GM19438 (cell line): Measurements from ENCODE around the gene SEC22B.
A peak's percentile ranks its signal among the peaks of the same experiment; 100 is the strongest.
"Not testable (repeated sequence)": the region's sequence is repeated elsewhere in the genome, so short reads cannot be mapped to it uniquely, and the experiment has no call there.

ENCODE experiments used
- ATAC-seq: cut with Tn5 transposase; IDR thresholded peaks from one replicate; pipeline ENCODE4 v1.9.1; 2021; ENCODE audit warnings: low read depth; ENCODE audit not compliant: unreplicated experiment

Gene SEC22B

DNA sequence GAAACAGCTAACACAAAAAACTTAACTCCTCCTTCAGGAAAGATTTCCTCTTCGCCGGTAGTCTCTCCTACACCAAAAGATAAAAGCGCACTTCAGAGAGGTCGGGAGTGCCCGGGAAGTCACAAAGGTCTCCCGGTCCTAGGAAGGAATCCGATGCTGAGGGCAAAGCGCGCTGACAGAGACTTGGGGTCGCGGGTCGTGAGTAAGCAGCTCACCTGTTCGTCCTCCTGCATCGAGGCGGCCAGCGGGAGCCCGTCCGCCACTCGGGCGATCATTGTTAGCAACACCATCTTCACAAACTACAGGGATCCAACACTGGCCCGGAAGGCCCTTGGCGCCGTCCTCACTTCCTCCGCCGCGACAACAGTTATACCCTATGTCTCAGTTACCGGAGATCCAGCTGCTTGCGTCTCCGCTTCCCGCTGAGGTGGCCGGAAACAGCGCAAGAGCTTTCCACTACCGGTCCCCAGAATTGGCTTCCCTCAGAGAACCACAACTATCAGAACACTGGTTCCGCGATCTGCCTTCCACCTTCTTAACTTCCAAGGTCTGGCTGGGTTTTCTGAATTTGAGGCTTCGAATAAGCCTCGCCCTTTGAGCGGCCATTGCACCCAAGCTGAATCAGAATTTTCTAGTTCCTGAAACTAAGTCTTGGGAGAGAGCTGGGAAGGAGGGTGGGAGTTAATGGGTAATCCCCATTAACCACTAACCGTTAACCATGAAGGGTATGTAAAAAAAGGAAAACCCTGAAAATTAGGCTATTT lies at the start of gene SEC22B:
Gene SEC22B, minus strand, starts transcription at position 429 of the 764 bp plus-strand sequence. Its CDS starts 139 bp downstream, at position 290.
- peak; percentile 97 for ATAC-seq

DNA sequence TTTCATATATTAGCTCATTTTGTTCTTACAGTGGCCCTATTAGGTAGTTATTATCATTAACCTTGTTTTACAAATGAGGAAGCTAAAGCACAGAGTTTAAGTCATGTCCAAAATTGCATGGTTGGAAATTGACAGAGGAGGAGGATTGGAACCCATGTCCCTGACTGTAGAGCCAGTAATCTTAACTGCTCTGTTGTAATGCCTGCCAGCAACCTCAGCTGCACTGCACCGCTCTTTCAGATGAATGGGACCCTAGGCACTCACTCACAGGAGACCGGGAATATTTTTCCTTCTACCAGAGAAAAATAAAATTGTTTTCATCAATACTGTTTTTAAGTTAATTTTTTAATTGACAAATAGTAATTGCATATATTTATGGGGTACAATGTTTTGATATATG lies 41.6 kb upstream of the SEC22B start:
- not testable (repeated sequence) for ATAC-seq

DNA sequence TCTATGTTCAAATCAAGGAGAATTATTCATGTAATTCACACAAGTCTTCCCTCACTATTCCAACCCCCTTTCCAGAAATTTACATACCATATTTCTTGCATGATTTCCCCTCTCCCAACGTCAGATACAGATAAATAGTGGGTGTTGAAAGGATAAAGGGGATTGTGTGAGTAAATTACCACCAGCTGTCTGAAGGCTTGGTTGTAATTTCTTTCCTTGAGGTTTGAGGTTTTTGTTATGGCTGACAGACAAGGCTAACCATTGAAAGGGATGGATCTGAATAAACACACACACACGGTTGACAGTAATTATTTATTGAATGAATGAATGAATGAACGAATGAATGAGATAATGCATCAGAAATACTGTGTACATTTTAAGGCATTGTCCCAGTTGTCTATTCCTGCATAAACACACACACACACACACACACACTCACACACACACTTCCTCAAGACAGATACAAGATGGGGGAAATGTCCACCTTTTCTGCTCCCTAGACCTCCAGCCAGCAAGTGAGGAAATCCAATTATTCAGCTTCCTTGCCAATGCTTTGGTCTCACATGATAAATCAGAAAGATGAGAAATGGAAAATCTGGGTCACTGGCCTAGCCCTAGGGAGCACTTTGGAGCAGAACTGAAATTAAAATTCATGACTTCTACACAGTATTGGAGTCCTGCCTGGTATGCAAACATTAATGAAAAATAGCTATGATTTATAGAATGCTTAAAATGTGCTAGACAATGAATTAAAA lies 41.0 kb upstream of the SEC22B start:
- not testable (repeated sequence) for ATAC-seq

DNA sequence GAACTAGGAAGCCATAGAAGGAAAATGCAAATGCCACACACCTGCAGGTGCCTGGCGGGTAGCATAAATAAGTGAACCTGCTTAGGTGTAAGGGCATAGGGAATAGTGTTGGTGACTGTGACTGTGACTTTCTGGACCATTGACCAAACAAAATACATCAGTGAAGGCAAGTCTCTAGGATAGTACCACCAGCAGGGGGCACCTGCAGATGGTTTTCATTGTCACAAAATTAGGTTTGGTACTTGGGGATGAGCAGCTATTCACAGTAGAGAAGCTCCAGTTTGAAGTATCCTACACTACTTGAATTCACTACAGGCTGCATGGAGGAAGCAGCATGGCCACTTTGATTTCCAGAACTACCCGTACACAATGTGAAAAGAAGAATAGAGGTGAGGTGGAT lies 37.3 kb upstream of the SEC22B start:
- not testable (repeated sequence) for ATAC-seq

DNA sequence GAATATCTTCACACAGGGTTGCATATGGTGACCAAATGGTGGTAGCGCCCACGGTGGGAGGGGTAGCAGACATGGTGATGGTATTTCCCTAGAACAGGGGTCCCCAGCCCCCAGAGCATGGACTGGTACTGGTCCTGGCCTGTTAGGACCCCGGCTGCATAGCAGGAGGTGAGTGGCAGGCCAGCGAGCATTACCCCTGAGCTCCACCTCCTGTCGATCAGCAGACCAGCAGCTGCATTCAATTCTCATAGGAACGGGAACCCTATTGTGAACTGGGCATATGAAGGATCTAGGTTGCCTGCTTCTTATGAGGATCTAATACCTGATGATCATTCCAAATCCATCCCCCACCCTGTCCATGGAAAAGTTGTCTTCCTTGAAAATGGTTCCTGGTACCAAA lies 34.4 kb upstream of the SEC22B start:
- ATAC-seq = not testable (repeated sequence)

DNA sequence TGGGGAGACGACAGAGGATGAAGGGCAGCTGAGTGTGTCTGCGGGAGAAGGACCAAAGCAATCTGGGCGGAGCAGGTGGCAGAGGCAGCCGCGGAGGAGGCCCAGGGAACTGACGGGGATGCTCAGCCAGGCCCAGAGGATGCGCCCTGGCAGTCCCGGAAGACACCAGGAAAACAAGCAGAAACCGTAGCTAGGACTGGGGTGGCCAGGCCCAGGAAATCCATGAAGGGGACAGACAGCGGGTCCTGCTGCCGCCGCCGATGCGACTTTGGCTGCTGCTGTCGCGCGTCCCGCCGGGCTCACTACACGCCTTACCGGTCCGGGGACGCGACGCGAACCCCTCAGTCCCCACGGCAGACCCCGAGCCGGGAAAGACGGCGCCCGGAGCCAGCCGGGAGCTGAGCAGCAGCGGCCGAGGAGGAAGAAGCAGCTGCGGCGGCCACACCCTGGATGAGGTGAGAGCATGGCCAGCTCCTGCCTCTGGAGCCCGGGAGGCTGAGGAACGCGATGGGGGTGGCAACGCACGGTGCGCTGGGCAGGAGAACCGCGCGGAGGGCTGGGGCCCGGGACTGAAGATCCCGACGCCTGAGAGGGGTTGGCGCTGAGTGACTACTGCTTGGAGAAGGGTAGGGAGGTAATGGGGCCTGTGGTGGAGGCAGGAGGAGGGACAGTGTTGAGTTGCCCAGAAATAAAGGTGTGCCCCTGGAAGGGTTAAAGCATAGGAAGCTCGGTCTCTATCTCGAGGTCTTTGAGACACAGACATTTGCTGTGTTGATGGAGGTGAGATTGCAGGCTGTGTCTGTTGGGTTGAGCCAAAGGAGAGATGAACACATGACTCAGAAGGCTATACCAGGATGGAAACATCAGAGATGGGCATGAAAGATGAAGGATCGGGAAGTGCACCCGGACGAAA lies 20.8 kb upstream of the SEC22B start:
- not testable (repeated sequence) for ATAC-seq

DNA sequence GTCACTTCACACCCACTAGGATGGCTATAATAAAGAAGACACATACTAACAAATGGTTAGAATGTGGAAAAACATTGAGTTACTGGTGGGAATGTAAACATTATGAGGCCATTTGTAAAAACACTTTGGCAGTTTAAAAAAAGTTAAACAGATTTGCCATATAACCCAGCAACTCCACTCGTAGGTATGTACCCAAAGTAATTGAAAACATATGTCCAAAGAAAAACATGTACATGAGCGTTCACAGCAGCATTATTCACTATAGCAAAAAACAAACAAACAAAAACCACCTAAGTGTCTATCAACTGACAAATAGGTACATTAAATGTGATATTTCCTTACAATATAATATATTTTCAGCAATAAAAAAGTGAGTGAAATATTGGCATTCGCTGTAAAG lies 12.3 kb upstream of the SEC22B start:
- ATAC-seq = not testable (repeated sequence)

DNA sequence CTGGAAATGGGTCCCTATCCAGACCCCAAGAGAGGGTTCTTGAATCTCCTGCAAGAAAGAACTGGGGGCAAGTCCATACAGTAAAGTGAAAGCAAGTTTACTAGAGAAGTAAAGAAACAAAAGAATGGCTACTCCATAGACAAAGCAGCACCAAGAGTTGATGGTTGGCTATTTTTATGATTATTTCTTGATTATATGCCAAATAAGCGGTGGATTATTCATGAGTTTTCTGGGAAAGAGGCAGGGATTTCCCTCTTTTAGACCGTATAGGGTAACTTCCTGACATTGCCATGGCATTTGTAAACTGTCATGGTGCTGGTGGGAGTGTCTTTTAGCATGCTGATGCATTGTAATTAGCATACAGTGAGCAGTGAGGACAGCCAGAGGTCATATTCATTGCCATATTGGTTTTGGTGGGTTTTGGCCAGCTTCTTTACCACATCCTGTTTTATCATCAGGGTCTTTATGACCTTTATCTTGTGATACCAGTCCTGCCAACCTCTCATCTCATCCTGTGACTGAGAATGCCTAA lies 5.9 kb upstream of the SEC22B start:
- ATAC-seq = not testable (repeated sequence)

DNA sequence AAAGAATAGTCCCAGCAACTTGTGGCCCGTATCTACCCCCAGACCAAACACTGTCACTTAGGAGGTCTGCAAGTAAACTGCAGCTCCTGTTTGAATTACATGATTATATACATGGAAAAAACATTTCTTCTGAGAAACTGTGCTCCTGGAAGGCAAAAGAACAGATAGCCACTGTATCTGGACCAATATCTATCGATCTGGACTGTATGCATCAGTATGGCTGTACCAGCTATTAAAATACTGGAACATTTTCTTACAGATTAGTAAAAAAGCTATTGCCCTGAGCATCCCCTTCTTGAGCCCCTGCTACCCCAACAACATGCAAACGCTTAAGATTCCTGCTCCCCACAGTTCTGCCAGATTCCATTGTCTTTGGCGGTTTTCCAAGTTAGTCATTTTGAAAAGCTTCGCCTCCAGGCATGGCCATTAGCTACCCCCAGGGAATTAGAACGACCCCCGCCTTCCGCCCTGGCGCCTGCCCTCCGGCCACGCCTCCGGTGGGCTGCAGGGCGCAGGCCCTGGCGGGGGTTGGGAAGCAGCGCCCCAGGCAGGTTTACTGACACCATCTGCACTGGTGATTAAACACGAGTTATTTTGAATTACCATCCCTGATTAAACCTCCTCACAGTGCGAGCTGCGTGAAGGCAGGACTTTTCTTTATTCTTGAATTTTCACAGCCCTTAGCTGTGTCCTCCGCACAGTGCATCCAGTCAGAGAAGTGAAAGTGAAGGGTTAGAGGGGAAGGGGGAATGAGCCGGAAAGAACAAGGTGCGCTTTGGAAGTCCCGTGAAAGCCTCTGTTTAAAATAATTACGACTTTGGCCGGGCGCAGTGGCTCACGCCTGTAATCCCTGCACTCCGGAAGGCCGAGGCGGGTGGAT lies 3.7 kb upstream of the SEC22B start:
- not testable (repeated sequence) for ATAC-seq

DNA sequence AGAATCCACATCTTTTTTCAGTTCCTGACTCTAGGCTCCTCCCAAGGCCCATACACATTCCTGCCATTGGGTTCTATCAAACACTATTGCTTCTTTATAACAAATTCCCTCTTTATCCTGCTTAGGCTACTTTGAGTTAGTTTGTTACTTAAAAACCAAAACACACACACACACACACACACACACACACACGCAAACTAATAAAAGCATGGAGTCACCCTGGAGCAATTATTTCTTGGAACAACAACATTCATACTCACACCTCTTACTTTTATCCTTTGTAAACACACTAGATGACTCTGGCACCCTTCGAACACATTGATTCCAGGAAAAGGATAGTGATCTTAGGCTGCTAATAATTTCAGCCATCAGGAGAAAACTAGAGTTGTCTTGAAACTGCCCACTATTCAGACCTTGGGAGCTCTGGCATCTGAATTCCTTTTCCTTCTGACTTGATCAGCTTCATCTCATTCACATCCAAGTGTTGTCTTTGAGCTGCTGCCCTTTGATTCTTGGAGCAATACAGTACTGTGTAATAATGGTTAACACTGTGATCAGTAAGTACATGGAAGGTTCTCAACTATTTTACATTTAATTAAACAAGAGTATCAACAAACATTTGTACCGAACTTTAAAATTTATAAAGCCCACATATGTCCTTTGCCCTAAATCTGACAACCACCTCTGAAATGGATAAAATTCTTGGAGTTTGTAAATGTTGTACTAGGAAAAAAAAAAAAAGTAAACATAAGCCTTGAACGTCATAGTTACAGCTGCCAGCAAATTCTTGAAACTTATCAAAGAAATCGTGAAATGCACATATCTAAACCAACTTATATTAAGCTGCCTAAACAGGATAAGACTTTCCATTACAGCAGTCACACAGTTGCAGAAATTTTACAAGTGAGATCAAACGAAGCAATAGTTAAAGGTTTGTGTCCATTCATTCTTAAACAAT lies 2.8 kb upstream of the SEC22B start:
- ATAC-seq = no peak

DNA sequence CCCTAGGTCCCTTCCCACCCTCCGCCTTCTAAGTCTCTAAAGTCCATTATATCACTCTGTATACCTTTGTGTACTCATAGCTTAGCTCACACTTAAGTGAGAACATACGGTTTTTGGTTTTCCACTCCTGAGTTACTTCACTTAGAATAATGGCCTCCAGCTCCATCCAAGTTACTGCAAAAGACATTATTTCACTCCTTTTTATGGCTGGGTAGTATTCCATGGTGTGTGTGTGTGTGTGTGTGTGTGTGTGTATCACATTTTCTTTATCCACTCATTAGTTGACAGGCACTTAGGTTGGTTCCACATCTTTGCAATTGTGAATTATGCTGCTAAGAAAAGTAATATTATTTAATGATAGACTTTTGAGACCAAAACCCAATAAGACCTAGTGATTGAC lies 1.7 kb upstream of the SEC22B start:
- ATAC-seq = not testable (repeated sequence)

DNA sequence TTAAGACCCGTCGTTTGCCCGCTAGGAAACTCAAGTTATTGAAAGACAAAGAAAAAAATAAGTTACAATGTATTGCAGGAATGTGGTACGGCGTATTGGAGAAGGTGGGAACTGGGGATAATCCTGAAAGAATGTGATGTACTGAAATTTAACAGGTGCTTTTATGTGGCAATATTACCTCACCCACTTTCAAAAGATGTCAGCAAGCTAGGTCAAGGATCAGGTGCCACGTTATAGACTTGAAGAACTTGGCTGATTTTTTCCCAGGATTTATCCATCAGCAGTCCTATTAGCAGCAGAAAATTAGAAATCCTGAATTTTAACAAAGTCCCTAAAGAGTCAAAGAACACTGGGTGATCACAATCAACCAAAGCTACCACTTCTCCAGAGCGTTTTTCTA lies 632 bp downstream of the SEC22B start:
- not testable (repeated sequence) for ATAC-seq

DNA sequence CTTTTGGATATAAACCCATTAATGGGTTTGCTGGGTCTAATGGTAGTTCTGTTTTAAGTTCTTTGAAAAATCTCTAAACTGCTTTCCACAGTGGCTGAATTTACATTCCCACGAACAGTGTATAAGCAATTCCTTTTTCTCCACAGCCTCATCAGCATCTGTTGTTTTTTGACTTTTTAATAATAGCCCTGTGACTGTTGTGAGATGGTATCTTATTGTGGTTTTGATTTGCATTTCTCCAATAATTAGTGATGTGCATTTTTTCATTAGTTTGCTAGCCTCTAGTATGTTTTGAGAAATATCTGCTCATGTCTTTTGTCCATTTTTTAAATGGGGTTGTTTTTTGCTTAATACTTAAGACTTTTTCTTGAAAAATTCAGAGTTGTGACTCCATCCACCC lies 11.6 kb downstream of the SEC22B start:
- not testable (repeated sequence) for ATAC-seq

DNA sequence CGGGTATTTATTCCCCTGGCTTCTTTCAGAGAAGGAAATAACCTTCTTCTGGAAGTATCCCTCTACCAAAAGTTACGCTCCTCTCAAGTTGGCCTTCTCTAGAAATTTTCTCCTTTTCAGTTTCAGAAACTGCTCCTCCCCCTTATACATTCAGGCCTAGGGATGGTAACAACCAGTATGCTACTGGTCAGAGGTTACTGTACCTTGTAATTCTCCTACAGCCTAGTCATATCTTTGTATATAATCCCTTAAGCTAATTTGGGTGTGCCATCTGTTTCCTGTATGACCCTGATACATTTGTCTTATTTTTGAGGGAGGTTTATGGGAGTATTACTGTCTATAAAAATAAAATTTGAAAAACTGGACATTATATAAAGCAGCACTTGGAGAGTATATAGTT lies 14.3 kb downstream of the SEC22B start:
- not testable (repeated sequence) for ATAC-seq

DNA sequence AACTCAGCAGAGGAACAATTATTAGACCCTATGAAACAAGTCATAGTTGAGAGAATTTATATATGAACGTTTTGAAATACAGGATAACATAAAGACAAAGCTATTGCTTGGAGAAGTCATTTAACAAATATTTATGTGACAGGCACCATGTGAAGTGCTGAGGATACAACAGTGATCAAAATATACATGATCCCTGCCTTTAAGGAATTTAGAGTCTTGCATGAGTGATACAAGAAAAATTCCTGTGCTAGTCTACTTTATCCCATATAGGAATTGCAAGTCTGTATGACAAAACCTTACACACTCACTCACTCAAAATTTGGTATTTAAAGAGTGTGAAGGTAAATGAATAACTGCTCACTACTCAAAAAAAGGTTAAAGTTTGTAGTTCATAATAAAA lies 17.8 kb downstream of the SEC22B start:
- not testable (repeated sequence) for ATAC-seq

DNA sequence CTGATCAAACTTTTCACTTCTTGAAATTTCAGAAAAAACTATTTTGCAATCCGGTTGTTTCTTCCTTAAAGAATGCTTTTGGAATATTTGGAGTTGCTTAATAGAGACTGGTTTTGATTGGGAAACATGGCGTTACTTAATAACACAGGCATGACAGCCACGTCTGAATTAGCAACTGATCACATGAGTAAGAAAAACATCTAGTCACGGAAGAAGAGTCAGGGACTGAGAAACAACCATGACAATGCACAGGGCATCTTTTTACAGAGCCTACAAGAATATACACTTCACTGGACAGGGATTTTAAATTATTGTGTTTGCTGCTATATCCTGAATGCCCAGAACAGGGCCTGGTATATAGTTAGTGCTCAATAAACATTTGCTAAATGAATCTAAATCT lies 18.2 kb downstream of the SEC22B start:
- ATAC-seq = not testable (repeated sequence)

DNA sequence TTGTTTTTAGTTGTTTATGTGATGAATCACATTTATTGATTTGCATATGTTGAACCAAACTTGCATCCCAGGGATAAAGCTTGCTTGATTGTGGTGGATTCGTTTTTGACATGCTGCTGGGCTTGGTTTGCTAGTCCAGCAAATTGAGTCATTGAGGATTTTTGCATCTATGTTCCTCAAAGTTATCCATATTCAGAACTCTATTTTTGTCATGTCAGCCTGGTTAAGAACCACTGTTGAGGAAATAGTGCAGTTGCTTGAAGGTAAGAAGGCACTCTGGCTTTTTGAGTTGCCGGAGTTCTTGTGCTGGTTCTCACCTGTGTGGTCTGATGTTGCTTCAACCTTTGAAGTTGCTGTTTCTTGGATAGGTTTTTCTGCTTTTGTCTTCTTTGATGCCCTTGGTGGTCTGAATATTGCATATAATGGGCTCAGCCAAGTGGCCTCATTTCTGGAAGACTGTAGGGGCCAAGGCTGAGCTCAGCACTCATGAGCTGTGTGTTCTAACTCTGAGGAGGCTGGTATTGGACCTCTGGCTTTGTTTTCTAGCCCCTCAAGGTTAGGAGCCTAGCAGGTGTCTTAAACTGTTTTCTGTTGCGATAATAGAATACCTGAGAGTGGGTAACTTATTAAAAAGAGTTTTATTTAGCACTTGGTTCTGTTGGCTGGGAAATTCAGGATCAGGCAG lies 26.0 kb downstream of the SEC22B start:
- ATAC-seq = not testable (repeated sequence)
